ENCODE measurements around the gene SYTL3.

DNA sequence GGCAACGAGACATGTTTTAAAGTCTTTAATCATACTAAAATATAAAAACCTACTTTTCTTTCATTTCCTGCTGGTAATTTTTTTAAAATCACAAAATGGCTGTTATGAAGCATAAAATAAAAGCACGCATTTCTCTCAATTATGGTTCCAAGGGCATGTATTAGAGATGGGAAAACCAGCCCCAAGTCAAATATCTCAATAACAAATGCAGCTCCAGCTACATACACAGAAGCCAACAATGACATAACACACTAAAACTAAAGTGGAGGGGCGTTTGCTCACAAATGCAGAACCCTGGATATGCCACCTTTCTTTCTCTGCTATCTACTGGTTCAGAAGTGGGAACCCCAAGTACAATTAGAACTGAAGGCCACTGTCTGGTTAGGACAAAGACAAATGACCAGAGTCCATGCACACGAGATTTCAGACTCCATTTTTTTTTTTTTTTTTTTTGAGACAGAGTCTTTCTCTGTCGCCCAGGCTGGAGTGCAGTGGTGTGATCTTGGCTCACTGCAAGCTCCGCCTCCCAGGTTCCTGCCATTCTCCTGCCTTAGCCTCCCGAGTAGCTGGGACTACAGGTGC lies 141.5 kb downstream of the SYTL3 start:
- TF ChIP-seq YY1 (IDR thresholded peaks at IDR 0.05; ENCODE audit: low read depth) (no peak), EZH2phosphoT487 (IDR thresholded peaks at IDR 0.05; ENCODE audit: borderline replicate concordance, low read depth) (no peak)
- TF ChIP-seq, protein P1, sequence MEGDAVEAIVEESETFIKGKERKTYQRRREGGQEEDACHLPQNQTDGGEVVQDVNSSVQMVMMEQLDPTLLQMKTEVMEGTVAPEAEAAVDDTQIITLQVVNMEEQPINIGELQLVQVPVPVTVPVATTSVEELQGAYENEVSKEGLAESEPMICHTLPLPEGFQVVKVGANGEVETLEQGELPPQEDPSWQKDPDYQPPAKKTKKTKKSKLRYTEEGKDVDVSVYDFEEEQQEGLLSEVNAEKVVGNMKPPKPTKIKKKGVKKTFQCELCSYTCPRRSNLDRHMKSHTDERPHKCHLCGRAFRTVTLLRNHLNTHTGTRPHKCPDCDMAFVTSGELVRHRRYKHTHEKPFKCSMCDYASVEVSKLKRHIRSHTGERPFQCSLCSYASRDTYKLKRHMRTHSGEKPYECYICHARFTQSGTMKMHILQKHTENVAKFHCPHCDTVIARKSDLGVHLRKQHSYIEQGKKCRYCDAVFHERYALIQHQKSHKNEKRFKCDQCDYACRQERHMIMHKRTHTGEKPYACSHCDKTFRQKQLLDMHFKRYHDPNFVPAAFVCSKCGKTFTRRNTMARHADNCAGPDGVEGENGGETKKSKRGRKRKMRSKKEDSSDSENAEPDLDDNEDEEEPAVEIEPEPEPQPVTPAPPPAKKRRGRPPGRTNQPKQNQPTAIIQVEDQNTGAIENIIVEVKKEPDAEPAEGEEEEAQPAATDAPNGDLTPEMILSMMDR (IDR thresholded peaks at IDR 0.05): no peak
- TF ChIP-seq, protein P2, sequence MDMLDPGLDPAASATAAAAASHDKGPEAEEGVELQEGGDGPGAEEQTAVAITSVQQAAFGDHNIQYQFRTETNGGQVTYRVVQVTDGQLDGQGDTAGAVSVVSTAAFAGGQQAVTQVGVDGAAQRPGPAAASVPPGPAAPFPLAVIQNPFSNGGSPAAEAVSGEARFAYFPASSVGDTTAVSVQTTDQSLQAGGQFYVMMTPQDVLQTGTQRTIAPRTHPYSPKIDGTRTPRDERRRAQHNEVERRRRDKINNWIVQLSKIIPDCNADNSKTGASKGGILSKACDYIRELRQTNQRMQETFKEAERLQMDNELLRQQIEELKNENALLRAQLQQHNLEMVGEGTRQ (IDR thresholded peaks at IDR 0.05; ENCODE audit: borderline replicate concordance, low read depth, low read length): no peak
